Liver (tissue), 3 donors: ENCODE measurements around the gene PHKB.

Experiments used
- ATF3 ChIP-seq: IDR thresholded peaks from 2 replicates; pipeline ENCODE4 v1.6.1; 2016; ENCODE audit warnings: antibody characterized with exemption
- EGR1 ChIP-seq, 2 donors: IDR thresholded peaks; 2 replicates each; pipeline ENCODE4 v1.6.1; 2016 to 2018; ENCODE audit warnings: antibody characterized with exemption in 2 of 2, low read depth in 2 of 2
- FOXA1 ChIP-seq: IDR thresholded peaks from 2 replicates; pipeline ENCODE4 v1.6.1; 2016; ENCODE audit warnings: antibody characterized with exemption
- GABPA ChIP-seq, 2 donors: IDR thresholded peaks in 1 of 2; conservative IDR thresholded peaks in 1 of 2; 2 replicates each; pipeline ENCODE4 v1.6.1; 2016; ENCODE audit warnings: antibody characterized with exemption in 2 of 2, mild to moderate bottlenecking in 1 of 2, moderate library complexity in 1 of 2
- JUND ChIP-seq, 2 donors: IDR thresholded peaks; 2 replicates each; pipeline ENCODE4 v1.6.1; 2016; ENCODE audit warnings: antibody characterized with exemption in 2 of 2
- REST ChIP-seq: IDR thresholded peaks from 2 replicates; pipeline ENCODE4 v1.6.1; 2016; ENCODE audit warnings: antibody characterized with exemption, mild to moderate bottlenecking
- RXRA ChIP-seq, 2 donors: IDR thresholded peaks; 2 replicates each; pipeline ENCODE4 v1.6.1; 2017 to 2018; ENCODE audit warnings: antibody characterized with exemption in 2 of 2, mild to moderate bottlenecking in 1 of 2
- SP1 ChIP-seq: IDR thresholded peaks from 2 replicates; pipeline ENCODE4 v1.6.1; 2018; ENCODE audit warnings: antibody characterized with exemption, mild to moderate bottlenecking
- TAF1 ChIP-seq: conservative IDR thresholded peaks from 2 replicates; pipeline ENCODE4 v1.6.1; 2016; ENCODE audit warnings: antibody characterized with exemption, mild to moderate bottlenecking
- ZBTB33 ChIP-seq: IDR thresholded peaks from 2 replicates; pipeline ENCODE4 v1.6.1; 2016; ENCODE audit warnings: antibody characterized with exemption
- TF ChIP-seq, protein P1 (sequence below): IDR thresholded peaks from 2 replicates; pipeline ENCODE4 v1.6.1; 2016; ENCODE audit warnings: antibody characterized with exemption
- TF ChIP-seq, protein P2 (sequence below): fragments of 150-350 bp; IDR thresholded peaks from 2 replicates; pipeline ENCODE4 v1.5.1; 2017; ENCODE audit warnings: improper control_type of control experiment, low read depth, low read length; ENCODE audit not compliant: missing input control
- donor health status: healthy.
- donor health status: healthy.

GRCh38 chr16:47666434-47666833 is 205.3 kb downstream of the PHKB start:
- TF ChIP-seq TAF1 (no peak), ZBTB33 (no peak), SP1 (no peak), JUND (IDR thresholded peaks at IDR 0.05) (no peak), ATF3 (no peak), GABPA (IDR thresholded peaks at IDR 0.05 in 1 of 2, conservative IDR thresholded peaks at IDR 0.05 in 1 of 2) (no peak), REST (no peak), FOXA1 (no peak), RXRA (IDR thresholded peaks at IDR 0.05) (no peak), EGR1 (IDR thresholded peaks at IDR 0.05; ENCODE audit: low read depth in 2 of 2) (no peak)
- TF ChIP-seq, protein P1, sequence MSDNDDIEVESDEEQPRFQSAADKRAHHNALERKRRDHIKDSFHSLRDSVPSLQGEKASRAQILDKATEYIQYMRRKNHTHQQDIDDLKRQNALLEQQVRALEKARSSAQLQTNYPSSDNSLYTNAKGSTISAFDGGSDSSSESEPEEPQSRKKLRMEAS: no peak
- TF ChIP-seq, protein P2, sequence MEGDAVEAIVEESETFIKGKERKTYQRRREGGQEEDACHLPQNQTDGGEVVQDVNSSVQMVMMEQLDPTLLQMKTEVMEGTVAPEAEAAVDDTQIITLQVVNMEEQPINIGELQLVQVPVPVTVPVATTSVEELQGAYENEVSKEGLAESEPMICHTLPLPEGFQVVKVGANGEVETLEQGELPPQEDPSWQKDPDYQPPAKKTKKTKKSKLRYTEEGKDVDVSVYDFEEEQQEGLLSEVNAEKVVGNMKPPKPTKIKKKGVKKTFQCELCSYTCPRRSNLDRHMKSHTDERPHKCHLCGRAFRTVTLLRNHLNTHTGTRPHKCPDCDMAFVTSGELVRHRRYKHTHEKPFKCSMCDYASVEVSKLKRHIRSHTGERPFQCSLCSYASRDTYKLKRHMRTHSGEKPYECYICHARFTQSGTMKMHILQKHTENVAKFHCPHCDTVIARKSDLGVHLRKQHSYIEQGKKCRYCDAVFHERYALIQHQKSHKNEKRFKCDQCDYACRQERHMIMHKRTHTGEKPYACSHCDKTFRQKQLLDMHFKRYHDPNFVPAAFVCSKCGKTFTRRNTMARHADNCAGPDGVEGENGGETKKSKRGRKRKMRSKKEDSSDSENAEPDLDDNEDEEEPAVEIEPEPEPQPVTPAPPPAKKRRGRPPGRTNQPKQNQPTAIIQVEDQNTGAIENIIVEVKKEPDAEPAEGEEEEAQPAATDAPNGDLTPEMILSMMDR: no peak
